GM12892 (cell line): ENCODE data around the gene ST8SIA1. TPM values are rescaled to one million over a fixed set of nuclear protein-coding genes. Genes with fewer than 3 reads are reported as not detected.
"Not testable (repeated sequence)": the region's sequence is repeated elsewhere in the genome, so short reads cannot be mapped to it uniquely, and the experiment has no call there.

Experiments
- DNase-seq: peaks from one replicate; pipeline ENCODE4 v3.0.0; 2011; ENCODE audit not compliant: insufficient read length
- FAIRE-seq: peaks from 2 replicates; lab custom pipeline; 2011; peaks lifted over from hg19 to GRCh38; lab: Jason Lieb, UNC
- POLR2A ChIP-seq: IDR thresholded peaks from 2 replicates; pipeline ENCODE4 v1.6.1; 2011; ENCODE audit warnings: low read depth, low read length, control low read depth
- POLR2AphosphoS5 ChIP-seq: IDR thresholded peaks from 2 replicates; pipeline ENCODE4 v1.6.1; 2011; ENCODE audit warnings: low read depth, low read length, control low read depth
- TAF1 ChIP-seq: IDR thresholded peaks from 2 replicates; pipeline ENCODE4 v1.6.1; 2011; ENCODE audit warnings: low read depth, mild to moderate bottlenecking, control low read depth, low read length, borderline replicate concordance
- polyA plus RNA-seq: library from polyadenylated mRNA; unstranded; fragments of >200 nt; gene quantifications from one replicate; pipeline ENCODE4 v1.2.1, GENCODE V29; 2012; ENCODE audit warnings: missing spikeins, inconsistent platforms; ENCODE audit not compliant: missing spikeins

The ST8SIA1 gene, protein sequence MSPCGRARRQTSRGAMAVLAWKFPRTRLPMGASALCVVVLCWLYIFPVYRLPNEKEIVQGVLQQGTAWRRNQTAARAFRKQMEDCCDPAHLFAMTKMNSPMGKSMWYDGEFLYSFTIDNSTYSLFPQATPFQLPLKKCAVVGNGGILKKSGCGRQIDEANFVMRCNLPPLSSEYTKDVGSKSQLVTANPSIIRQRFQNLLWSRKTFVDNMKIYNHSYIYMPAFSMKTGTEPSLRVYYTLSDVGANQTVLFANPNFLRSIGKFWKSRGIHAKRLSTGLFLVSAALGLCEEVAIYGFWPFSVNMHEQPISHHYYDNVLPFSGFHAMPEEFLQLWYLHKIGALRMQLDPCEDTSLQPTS
- not detected for polyA plus RNA-seq

DNA sequence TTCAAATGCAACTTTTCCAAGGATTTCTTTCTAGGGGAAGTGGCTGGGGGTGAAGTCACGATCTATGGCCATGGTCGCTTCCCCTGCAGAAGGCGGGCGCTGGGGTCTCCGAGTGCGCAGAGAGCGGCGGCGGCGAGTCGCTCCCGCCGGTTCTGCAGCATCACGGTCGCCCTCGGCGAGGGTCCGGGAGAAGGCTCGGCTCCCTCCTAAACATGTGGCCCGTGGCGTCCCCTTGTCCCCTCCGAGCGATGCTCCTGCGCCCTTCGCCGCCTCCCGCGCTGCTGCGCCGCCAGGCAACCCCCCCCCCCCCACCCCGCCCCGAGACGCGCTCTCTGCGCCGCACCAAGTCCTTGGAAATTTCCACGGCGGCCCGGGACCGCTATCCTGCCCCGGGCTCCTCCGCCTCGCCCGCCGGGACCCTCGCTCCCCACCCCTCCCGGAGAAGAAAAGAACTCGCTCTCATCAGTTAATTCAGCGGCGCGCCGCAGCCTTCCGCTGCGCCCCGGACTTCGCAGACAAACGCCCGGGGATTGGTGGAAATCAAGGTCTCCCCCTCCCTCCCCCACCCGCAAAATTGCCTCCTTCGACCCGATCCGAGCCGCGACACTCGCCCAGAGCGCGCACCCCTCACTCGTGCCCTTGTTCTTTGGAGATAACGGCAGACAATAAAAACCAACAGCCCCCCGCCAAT lies at the start of gene ST8SIA1:
Gene ST8SIA1 (minus strand): TSS at position 298 of the 691 bp plus-strand sequence. CDS start 475 bp downstream, outside the sequence.
- no peak for FAIRE-seq
- peak; percentile 3 for DNase-seq
- TF ChIP-seq POLR2A: no peak
- TF ChIP-seq POLR2AphosphoS5: no peak
- no peak for TF ChIP-seq TAF1

DNA sequence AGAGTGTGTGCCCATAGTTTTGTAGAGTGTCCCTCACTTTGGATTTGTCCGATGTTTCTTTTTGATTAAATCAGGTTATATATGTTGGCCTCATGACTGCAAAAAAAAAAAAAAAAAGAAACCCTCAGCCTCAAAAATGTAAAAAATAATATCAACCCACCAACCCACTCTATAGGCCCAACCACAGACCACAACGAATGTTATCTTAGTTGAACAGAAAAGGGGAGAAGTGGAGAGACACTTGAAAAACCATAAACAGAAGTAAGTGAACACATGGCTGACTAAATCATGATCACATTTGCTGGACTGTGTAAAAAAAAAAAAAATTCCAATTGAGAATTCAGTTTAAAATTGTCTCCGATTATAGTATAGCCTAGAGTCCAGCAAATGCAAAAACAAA lies 45.5 kb upstream of the ST8SIA1 start:
- FAIRE-seq: no peak
- DNase-seq: no peak
- TF ChIP-seq TAF1 (no peak), POLR2AphosphoS5 (no peak), POLR2A (no peak)

DNA sequence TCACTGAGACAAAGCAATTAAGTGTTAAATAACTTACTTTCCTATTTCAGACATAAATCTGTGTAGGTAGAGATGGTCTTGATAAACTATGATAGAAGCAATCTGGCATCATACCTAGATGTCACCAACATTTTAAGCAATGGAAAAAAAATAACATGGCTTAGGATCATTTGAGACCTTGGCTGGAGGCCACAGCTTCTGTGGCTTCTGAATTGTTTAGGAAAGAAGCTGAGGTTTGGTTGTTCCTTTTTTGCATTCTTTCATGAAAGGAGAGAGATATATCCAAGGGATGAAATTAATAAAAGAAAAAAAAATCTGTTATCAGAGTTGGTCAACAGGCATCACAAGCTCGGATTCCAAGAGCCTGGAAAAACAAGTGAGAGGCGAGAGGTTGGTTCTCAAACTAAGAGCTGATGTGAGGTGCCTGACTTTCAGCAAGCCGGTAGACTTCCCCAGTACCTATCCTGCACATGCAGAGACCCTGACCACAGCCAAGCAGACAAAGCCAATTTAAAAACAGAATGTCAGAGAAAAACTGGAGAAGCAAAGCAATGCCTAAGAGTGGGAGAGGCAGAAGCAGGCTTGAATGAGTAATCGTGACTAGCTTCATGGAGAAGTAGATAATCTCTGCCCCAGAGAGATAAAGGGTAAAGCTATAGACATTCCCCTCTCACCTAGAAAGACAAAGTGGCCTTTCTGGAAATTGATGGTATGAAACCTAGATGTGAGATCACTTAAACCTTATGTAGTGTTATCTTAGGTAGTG lies 43.4 kb upstream of the ST8SIA1 start:
- TF ChIP-seq TAF1 (no peak), POLR2AphosphoS5 (no peak), POLR2A (no peak)
- DNase-seq (no peak), FAIRE-seq (no peak)

DNA sequence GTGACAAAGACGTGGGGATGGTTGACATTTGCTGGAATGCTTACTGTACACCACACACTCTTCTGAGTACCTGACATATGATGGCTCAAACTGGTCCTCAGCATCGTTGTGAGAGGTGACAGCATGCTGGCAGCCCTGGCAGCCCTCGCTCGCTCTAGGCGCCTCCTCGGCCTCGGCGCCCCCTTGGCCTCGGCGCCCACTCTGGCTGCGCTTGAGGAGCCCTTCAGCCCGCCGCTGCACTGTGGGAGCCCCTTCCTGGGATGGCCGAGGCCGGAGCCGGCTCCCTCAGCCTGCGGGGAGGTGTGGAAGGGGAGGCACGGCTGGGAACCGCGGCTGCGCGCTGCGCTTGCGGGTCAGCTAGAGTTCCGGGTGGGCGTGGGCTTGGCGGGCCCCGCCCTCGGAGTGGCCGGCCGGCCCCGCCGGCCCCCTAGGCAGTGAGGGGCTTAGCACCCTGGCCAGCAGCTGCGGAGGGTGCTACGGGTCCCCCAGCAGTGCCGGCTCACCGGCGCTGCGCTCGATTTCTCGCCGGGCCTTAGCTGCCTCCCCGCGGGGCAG lies 42.2 kb upstream of the ST8SIA1 start:
- DNase-seq, FAIRE-seq: not testable (repeated sequence)

DNA sequence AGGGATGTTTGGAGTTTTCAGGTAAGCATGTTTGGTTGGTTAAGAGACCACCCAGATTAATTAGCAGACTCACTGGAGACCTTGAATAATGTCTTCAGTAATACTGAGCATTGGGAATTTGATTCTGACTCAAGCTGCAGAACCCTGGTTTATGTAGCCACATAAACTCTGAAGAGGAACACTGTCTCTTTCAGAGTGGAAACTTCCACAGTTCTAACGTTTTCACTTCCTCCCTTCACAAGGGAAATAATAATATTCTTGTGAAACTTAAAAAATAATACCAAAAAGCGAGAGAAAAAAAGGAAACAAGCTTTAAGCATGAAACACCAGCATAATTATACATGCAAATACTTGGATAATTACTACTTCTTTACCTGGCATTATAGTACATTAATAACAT lies 40.0 kb upstream of the ST8SIA1 start:
- TF ChIP-seq TAF1 (no peak), POLR2AphosphoS5 (no peak), POLR2A (no peak)
- FAIRE-seq: no peak
- no peak for DNase-seq

DNA sequence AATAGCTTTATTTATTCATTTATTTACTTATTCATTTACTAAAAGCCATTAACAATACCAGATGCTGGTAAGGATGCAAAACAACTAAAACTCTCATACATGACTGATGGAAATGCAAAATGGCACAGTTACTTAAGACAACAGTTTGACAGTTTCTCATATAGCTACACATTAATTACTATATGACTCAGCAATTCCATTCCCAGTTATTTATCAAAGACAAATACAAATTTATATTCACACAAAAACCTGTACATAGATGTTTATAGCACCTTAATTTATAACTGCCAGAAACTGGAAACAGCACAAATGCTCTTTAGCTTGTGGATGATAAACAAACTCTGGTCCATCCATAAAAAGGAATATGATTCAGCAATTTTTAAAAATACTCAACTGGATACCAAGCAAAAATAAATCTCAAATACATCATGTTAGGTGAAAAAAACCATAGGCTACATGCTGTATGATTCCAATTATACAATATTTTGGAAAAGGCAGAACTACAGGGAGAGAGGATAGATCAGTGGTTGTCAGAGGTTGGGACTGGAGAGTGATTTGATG lies 37.9 kb upstream of the ST8SIA1 start:
- DNase-seq: no peak
- TF ChIP-seq POLR2AphosphoS5: no peak
- TF ChIP-seq POLR2A: no peak
- TF ChIP-seq TAF1: no peak
- FAIRE-seq: no peak

DNA sequence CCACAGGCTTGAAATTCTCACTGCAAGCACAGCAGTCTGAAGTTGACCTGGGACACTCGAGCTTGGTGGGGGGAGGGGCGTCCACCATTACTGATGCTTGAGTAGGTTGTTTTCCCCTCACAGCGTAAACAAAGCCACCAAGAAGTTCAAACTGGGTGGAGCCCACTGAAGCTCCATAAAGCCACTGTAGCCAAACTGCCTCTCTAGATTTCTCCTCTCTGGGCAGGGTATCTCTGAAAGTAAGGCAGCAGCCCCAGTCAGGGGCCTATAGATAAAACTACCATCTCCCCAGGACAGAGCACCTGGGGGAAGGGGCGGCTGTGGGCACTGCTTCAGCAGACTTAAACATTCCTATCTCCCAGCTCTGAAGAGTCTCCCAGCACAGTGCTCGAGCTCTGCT lies 31.7 kb upstream of the ST8SIA1 start:
- no peak for DNase-seq

DNA sequence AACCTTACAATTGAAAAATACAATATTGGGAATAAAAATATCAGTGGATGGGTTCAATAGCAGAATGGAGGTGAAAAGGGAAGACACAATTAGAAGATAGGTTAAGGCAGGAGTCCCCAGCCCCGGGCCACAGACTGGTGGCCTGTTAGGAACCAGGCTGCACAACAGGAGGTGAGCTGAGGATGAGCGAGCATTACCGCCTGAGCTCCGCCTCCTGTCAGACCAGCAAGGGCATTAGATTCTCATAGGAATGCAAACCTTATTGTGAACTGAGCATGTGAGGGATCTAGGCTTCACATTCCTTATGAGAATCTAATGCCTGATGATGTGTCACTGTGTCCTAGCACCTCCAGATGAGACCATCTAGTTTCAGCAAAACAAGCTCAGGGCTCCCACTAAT lies 27.3 kb upstream of the ST8SIA1 start:
- TF ChIP-seq POLR2A (no peak), TAF1 (no peak), POLR2AphosphoS5 (no peak)
- FAIRE-seq (no peak), DNase-seq (no peak)

More for the DNA sequence above, 31.7 kb upstream of the ST8SIA1 start:
- FAIRE-seq: no peak
- TF ChIP-seq POLR2A: no peak
- TF ChIP-seq POLR2AphosphoS5: no peak
- no peak for TF ChIP-seq TAF1

DNA sequence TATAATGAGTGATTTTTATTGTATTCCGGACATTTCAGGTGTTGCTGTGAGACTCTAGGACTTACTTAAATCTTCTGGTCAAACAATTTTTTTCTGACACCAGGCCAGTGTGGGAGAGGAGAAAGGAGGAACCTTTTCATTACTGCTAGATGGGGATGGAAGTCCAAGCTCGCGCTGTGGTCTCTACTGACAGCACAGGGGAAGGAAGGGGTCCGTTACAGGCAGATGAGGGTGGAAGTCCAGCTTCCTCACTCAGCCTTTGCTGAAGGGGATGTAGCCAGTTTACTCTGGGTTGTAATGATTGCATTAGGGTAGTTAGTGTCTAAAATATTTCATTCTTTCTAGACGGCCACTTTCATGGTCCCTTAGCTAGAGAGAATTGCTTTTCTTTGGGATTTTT lies 26.3 kb upstream of the ST8SIA1 start:
- FAIRE-seq (no peak), DNase-seq (no peak)
- TF ChIP-seq POLR2A: no peak
- no peak for TF ChIP-seq TAF1
- TF ChIP-seq POLR2AphosphoS5: no peak

DNA sequence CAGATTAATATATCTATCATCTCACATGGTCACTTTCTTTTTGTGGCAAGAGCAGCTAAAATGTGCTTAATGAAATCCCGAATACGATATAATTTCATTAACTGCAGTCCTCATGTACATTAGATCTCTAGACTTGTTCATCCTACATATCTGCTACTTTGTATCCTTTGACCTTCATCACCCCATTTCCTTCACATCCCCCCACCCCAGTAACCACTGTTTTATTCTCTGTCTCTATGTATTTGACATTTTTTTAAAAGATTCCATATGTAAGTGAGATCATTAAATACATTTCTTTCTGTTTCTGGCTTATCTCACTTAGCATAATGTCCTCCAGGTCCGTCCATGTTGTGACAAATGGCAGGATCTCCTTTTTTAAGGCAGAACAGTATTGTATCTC lies 23.0 kb upstream of the ST8SIA1 start:
- FAIRE-seq (no peak), DNase-seq (no peak)
- TF ChIP-seq POLR2A (no peak), TAF1 (no peak), POLR2AphosphoS5 (no peak)

DNA sequence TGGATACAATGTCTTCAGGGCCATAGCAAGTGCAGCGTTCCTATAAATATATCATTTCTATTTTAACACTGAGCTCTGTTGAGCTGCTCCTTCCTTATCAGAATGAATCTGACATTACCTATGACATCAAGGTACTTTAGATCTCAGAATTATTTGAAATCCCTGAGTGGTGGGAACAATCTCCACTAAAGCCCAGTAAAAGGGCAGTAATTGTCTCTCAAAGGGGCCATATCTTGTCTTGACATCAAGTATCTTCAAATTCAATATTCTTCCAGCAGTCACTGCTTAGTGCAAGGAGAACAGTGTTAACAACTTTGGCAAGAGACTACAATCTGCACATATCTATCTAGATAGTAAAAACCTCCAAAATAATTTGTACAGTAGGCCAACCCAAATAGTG lies 21.7 kb upstream of the ST8SIA1 start:
- DNase-seq (no peak), FAIRE-seq (no peak)
- no peak for TF ChIP-seq POLR2A
- TF ChIP-seq TAF1: no peak
- no peak for TF ChIP-seq POLR2AphosphoS5
